ENCODE data around the gene SRMS. TPM values are rescaled to one million over a fixed set of nuclear protein-coding genes. Genes with fewer than 3 reads are reported as not detected.
"Not testable (repeated sequence)": the region's sequence is repeated elsewhere in the genome, so short reads cannot be mapped to it uniquely, and the experiment has no call there.

The SRMS gene
- total RNA-seq, 4 donors from 2014 or later = not detected

DNA sequence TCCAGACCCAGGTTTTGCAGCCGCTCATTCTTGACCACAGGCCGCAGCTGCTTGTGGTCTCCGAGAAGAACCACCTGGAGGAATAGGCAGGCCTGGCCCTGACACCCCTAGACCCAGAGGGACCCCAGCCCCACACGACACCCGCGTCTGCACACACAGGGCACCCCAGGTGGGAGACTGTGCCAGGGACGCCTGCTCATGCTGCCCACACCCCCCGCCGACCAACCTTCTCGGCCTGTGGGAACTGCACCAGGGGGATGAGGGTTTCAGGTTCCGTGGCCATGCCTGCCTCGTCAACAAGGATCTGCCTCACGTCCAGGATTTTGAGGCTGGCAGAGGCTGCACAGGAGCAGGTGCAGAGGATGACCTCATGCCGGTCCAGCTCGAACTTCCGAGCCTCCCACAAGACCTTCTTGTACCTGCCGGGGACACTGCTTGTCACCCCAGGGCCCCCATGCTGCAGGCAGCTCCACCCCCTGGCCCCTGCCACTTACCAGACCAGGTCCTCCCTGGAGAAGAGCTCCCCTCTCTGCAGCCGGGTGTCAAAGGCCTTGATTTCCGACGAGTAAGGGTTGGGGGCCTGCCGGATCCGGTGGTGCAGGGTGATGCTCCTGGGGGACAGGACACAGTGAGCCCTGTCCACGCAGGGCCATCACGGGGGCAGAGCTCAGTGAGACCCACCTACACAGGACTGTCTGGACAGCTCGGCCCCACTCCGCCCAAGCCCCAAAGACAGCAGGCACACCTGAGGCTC is 13.5 kb upstream of the SRMS start:
- H3K9me3 ChIP-seq = no peaks in the 10 kb centered on the region
- H3K36me3 ChIP-seq = peaks cover 0 to 81% of the 10 kb centered on the region in 2 donors
- H3K4me3 ChIP-seq = no peak overlapping the region
- 87% methylated on average over 7 of the region's 26 CpGs; no CpG with 5 or more reads in 1 of the 2 donors for WGBS, 2 donors (ENCODE audit: low coverage in 1 of 2)
- no peaks in the 10 kb centered on the region for H3K4me1 ChIP-seq
- TF ChIP-seq CTCF (IDR thresholded peaks at IDR 0.05) = no peak
- no peak for TF ChIP-seq POLR2A (IDR thresholded peaks at IDR 0.05)
- TF ChIP-seq POLR2AphosphoS5 (IDR thresholded peaks at IDR 0.05) = no peak
- no peak for TF ChIP-seq EP300 (IDR thresholded peaks at IDR 0.05)
- no peak for ATAC-seq
- peaks cover 8% of the 10 kb centered on the region for H3K27me3 ChIP-seq
- no peak overlapping the region for H3K27ac ChIP-seq

DNA sequence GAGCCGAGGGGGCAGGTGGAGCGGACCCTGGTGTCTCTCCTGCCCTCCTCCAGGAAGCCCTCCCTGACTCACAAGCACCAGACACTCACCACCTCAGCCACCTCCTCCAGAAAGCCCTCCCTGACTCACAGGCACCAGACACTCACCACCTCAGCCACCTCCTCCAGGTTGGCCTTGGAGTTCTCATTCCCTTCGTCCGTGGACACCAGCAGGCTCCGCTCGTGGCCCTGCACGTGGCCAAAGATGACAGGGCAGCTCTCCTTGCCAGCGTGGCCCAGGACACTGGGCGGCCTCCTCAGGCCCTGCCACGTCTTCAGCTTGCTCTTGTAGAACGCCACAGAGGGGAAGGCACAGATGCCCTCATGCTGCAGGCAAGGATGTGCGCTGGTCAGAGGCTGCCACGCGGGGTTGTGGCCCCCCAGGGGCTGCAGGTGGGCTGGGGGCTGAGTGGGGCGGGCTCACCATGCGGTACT is 12.8 kb upstream of the SRMS start:
- ATAC-seq = no peak
- WGBS, 2 donors (ENCODE audit: low coverage in 1 of 2) = no CpG with 5 or more reads among the region's 16 CpGs
- peaks cover 0 to 74% of the 10 kb centered on the region in 2 donors for H3K36me3 ChIP-seq

GRCh38 chr20:63559485-63560332 is 12.2 kb upstream of the SRMS start:
- not testable (repeated sequence) for H3K9me3 ChIP-seq, H3K27ac ChIP-seq, H3K27me3 ChIP-seq, ATAC-seq, H3K4me1 ChIP-seq, H3K4me3 ChIP-seq
- WGBS, 2 donors (ENCODE audit: low coverage in 1 of 2) = no CpG with 5 or more reads among the region's 31 CpGs
- H3K36me3 ChIP-seq = peaks cover 0 to 68% of the 10 kb centered on the region in 2 donors

More for the DNA sequence above, 12.8 kb upstream of the SRMS start:
- Histone ChIP-seq H3K9me3 (no peaks in the 10 kb centered on the region), H3K27me3 (peaks cover 8% of the 10 kb centered on the region), H3K4me1 (no peaks in the 10 kb centered on the region), H3K4me3 (no peak overlapping the region), H3K27ac (no peak overlapping the region)
- TF ChIP-seq POLR2A (IDR thresholded peaks at IDR 0.05) (no peak), EP300 (IDR thresholded peaks at IDR 0.05) (no peak), CTCF (IDR thresholded peaks at IDR 0.05) (no peak)

DNA sequence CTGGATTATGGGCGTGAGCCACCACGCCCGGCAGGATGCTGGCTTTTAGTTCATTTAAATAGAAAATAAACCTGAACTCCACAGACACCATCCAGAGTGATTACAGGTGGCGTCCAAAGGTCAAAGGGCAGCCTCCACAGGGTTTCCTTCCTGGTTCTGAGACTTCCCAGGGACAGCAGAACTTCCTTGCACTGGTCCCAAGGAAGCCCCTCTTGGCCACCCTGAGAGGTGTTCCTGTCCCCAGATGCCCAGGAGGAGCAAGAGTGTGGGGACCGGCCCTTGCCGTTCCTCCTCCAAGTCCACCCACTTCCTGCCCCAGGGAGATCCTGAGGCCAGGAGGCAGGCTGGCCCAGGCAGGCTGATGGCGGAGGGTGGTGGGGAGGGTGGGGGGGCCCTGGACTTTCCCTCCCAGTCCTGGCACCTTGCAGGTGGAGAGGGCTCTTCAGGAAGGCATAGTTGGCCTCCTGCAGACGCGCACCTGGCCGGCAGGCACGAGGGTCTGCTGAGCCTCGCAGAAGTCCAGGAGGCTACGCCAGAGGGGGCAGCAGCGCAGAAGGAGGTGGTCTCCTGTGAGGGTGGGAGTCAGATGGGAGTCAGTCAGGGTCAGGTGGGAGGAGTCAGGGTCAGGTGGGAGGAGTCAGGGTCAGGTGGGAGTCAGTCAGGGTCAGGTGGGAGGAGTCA is 11.4 kb upstream of the SRMS start:
- Histone ChIP-seq H3K27ac (no peak overlapping the region), H3K36me3 (peaks cover 0 to 60% of the 10 kb centered on the region in 2 donors), H3K27me3 (peaks cover 17% of the 10 kb centered on the region), H3K9me3 (no peaks in the 10 kb centered on the region), H3K4me3 (no peak overlapping the region), H3K4me1 (peaks cover 0 to 7% (median 5%) of the 10 kb centered on the region in 3 donors)
- WGBS, 2 donors (ENCODE audit: low coverage in 1 of 2) = 100% methylated on average over 2 of the region's 14 CpGs; no CpG with 5 or more reads in 1 of the 2 donors
- no peak for TF ChIP-seq POLR2AphosphoS5 (IDR thresholded peaks at IDR 0.05)
- no peak for TF ChIP-seq CTCF (IDR thresholded peaks at IDR 0.05)
- no peak for TF ChIP-seq EP300 (IDR thresholded peaks at IDR 0.05)
- no peak for TF ChIP-seq POLR2A (IDR thresholded peaks at IDR 0.05)
- ATAC-seq = no peak

- no peak for ATAC-seq
- H3K27me3 ChIP-seq = peaks cover 32% of the 10 kb centered on the region
- peaks cover 0 to 20% (median 10%) of the 10 kb centered on the region in 3 donors for H3K4me1 ChIP-seq
- peaks cover 0 to 46% of the 10 kb centered on the region in 2 donors for H3K36me3 ChIP-seq
- no peak overlapping the region for H3K4me3 ChIP-seq
- TF ChIP-seq POLR2AphosphoS5 (IDR thresholded peaks at IDR 0.05) = no peak
- TF ChIP-seq EP300 (IDR thresholded peaks at IDR 0.05) = no peak
- H3K27ac ChIP-seq = no peak overlapping the region
- no peaks in the 10 kb centered on the region for H3K9me3 ChIP-seq
- no CpG with 5 or more reads among the region's 19 CpGs for WGBS, 2 donors (ENCODE audit: low coverage in 1 of 2)
Observed at GRCh38 chr20:63557481-63557891, 9.9 kb upstream of the SRMS start.

Data from gastroesophageal sphincter (tissue), 4 donors.